Suprapubic skin (tissue), 3 donors: ENCODE measurements around the gene MYL5.

Source experiments
- EP300 ChIP-seq: sonication (generic); formaldehyde crosslinking; IDR thresholded peaks from one replicate; pipeline ENCODE4 v1.6.1; 2017; ENCODE audit warnings: antibody characterized with exemption
- POLR2A ChIP-seq, 2 donors: fragments of 450-650 bp; IDR thresholded peaks; one replicate each; pipeline ENCODE4 v1.6.1; 2017; ENCODE audit warnings: antibody characterized with exemption in 2 of 2, mild to moderate bottlenecking in 2 of 2, moderate library complexity in 2 of 2
- TF ChIP-seq, protein P1 (sequence below), 2 donors: fragments of 200-600 bp in 1 of 2; fragments of 450-650 bp in 1 of 2; sonication (generic) in 1 of 2; IDR thresholded peaks; one replicate each; pipeline ENCODE4 v1.5.1; 2016 to 2019; ENCODE audit warnings: antibody characterized with exemption in 2 of 2, mild to moderate bottlenecking in 1 of 2, moderate library complexity in 1 of 2

- no peak for TF ChIP-seq POLR2A (IDR thresholded peaks at IDR 0.05)
- TF ChIP-seq, protein P1, sequence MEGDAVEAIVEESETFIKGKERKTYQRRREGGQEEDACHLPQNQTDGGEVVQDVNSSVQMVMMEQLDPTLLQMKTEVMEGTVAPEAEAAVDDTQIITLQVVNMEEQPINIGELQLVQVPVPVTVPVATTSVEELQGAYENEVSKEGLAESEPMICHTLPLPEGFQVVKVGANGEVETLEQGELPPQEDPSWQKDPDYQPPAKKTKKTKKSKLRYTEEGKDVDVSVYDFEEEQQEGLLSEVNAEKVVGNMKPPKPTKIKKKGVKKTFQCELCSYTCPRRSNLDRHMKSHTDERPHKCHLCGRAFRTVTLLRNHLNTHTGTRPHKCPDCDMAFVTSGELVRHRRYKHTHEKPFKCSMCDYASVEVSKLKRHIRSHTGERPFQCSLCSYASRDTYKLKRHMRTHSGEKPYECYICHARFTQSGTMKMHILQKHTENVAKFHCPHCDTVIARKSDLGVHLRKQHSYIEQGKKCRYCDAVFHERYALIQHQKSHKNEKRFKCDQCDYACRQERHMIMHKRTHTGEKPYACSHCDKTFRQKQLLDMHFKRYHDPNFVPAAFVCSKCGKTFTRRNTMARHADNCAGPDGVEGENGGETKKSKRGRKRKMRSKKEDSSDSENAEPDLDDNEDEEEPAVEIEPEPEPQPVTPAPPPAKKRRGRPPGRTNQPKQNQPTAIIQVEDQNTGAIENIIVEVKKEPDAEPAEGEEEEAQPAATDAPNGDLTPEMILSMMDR (IDR thresholded peaks at IDR 0.05) = no peak
- no peak for TF ChIP-seq EP300
Observed at GRCh38 chr4:628821-629635, 45.3 kb upstream of the MYL5 start.
